HG03103 (cell line): ENCODE results near the gene FSTL4.

ENCODE experiments used
- ATAC-seq: cut with Tn5 transposase; IDR thresholded peaks from one replicate; pipeline ENCODE4 v1.9.1; 2021; ENCODE audit warnings: low read depth; ENCODE audit not compliant: unreplicated experiment

The FSTL4 gene

DNA sequence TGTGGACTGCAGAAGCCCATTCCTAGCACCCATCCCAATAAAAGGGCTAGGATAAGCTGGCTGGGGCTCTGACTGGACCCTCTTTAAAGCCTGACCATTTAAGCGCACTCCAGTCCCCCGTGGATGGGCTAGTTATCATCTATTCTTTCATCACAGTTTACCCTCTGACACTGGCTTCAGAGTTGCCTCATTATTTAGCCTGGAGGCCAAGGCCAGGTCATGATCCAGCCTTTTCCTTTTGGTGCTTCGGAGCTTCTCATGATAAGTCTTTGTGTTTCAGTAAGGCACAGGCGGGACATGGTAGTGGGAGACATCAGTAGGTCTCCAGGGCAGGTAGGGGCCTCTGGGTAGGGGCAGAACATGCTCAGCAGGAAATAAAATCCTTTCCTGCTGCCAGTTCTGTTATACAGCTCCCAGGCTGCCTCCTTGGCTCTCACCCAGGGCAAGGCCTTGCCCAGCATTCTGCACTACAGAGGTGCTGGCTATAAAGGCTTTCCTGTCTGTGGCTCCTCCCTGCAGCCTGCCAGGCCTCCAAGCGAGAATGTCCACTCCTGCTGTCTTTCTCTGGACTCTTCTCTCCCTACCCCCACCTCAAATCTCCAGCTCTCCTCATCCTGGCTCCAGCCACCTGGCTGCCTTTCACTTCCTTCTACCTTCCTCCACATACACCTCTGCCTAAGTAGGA, 128.8 kb downstream of the FSTL4 start:
- no peak for ATAC-seq

DNA sequence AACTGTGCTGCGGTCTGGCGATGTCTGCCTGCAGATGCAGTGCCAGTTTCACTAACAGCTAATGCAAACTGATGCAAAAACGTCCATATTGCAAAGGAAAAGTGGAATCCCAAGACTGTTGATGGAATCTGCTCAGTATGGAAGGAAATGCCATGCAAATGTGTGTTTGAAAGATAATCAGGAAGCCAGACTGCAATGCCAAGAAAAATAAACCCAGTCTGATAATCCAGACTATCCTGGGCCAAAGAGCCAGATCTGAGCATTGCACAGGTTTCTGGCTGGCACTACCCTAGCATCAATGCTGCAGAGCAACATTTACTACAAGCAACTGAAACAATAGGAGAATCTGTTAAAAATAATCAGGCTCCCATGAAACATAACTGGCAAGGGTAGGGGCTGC, 130.3 kb downstream of the FSTL4 start:
- no peak for ATAC-seq

- no peak for ATAC-seq
Measured at GRCh38 chr5:133480866-133481265, 131.5 kb downstream of the FSTL4 start.

GRCh38 chr5:133480366-133480765, 132.0 kb downstream of the FSTL4 start:
- ATAC-seq, result no peak

GRCh38 chr5:133478199-133478985, 133.9 kb downstream of the FSTL4 start:
- ATAC-seq, result no peak

GRCh38 chr5:133475986-133476385, 136.4 kb downstream of the FSTL4 start:
- ATAC-seq, result no peak

GRCh38 chr5:133474851-133475590, 137.3 kb downstream of the FSTL4 start:
- ATAC-seq, result no peak

- no peak for ATAC-seq
Measured at GRCh38 chr5:133473291-133473690, 139.1 kb downstream of the FSTL4 start.

DNA sequence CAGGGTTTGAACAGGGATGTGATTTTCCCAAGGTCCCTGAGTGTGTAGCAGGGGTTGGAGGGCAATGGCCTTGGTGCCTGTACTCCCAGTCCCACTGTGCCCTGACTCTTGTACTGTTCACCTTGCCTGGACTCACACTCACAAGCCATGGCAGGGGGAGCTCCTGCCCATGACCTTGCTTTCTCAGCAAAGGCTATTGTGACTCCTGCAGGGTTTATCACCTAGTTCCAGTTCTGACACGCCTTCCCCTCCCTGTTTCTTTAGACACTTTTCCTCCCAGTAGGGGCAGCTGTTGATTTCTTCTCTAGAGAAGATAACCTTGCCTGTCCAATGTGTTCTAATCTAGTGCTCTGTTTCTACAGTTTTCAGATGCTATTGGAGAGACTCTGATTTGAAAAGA, 139.5 kb downstream of the FSTL4 start:
- ATAC-seq, result no peak

DNA sequence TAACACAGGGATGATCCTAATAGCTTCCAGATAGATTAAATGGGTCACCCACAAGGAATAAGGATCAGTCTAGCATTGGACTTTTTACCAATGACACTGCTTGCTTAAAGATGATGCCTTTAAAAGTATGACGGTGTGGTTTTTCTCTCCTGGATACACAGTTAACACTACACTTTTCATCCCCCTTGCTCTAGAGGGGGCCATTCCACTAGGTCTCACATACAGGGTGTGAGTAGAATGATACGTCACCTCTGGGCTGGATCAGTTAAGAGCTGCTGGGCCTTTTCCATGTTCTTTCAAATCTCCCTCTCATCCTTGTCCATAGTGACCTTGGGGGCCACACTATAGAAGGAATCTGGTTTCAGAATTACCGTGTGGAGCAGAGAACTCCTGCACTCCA, 140.6 kb downstream of the FSTL4 start:
- no peak for ATAC-seq

DNA sequence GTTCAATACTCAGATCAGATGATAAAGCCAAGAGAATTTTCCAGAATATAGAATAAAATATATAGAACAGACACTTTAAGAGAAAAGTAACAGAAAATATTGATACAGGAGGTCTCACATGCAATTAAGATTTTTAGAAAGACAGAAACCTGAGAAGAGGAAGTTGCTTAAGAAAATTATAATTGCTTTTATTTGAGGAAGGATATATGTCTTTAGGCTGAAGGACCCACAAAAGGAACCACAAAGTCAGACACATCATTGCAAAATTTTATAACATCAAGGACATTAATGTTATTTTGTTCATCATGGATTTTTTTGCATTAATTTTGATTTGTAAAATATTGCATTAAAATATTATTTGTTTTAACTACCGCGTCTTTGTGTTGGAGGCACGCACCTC, 141.5 kb downstream of the FSTL4 start:
- no peak for ATAC-seq

DNA sequence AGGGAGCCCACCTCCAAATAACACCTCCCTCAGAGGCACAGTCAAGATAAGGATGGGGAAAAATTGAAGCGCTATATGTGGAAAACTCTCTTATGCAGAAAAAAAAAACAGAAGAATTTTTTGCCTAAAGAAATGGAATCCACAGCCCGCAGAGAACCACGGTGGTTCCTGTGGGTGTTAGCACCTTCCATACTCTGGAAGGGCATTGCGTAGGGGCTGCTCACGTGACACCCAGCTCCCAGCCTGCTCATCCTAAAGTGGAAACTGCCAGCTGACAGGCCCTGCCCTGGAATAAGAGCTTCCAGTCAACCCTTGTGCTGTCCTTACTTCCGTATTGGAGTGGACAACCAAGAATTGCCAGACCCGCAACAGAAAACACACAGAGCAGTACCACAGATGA, 142.5 kb downstream of the FSTL4 start:
- ATAC-seq, result no peak

DNA sequence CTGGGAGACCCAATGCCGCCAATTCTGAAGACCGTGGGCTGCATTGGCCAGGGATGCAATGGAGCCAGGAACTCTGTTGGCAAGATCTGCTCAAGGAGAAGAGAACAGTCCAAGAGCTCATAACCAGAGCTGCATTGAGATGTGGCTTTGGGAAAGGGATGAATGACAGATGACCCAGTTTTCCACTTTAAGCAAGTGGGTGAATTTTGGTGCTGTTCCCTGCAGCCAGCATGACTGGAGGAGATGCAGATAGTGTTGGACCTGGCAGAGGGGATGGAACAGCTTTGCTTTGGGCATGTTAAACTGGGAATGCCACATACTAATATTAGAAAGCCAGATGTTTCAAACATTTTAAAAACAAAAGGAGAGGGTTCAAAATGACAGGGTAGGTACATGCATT, 143.1 kb downstream of the FSTL4 start:
- ATAC-seq, result no peak

DNA sequence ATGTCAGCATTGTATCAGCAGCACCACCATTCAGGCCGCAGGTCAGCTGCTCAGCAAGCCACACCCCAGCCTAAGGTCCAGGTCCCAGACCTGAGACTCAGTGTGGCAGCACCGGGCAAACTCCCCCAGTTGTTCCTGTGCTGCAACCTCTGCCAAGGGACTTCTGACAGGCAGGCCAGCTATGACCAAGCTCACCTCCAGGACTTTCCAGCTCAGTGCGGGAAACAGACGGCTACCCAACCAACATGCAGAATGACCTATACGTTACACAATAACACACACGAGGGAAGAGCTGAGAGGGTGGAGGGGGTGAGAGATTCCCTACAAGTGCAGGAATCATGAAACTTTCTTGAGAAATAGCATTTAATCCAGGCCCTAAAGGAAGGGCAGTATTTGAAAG, 143.7 kb downstream of the FSTL4 start:
- ATAC-seq, result no peak

DNA sequence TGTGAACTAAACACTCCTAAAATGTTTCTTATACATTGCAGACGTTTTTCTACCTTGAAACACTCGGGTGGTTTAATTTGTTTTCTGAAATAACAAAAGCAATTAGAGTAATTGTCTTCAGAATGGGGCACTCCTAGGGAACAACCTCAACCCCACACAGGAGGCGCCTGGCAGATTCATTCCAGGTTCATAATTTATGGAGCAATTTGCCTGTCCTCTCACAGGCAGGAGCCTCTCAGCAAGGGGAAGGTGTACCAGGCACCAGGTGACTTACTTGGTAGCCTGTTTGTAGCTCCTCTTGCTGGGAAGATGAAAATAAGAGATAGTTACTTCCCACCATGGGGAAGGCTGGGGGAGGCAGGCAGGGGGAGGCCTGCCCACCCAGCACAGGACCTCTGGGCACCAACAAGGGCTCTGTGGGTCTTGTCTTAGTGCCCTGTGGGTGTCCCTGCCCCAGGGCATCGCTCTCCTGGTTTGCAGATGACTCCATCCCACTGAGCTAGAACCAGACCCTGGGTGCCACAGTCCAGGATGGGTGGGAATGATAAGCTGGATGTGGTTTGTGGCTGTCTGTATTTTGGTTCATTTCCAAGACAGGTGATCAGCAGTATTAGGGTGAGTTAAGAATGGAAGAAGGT, 144.4 kb downstream of the FSTL4 start:
- ATAC-seq, result no peak

DNA sequence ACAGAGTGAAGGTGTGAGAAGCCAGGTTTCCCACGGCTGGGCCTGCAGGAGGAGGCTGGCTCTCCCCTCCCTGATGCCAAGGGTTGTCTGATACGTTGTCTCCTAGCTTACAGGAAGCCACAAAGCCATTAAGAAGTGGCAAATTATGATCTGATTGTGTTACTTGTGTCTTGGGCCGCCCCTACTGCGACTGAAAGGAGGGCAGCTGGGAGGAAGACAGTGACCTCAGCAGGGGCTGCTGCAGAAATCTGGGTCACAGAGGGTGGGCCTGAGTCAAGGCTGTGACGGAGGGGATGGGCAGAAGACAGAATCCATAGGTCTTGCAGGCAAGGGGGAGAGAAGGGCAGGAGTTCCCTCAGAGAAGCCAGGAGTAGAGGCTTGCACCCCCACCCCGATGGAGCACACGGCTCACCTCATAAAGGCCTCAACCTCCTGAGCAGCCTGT, 145.0 kb downstream of the FSTL4 start:
- no peak for ATAC-seq

DNA sequence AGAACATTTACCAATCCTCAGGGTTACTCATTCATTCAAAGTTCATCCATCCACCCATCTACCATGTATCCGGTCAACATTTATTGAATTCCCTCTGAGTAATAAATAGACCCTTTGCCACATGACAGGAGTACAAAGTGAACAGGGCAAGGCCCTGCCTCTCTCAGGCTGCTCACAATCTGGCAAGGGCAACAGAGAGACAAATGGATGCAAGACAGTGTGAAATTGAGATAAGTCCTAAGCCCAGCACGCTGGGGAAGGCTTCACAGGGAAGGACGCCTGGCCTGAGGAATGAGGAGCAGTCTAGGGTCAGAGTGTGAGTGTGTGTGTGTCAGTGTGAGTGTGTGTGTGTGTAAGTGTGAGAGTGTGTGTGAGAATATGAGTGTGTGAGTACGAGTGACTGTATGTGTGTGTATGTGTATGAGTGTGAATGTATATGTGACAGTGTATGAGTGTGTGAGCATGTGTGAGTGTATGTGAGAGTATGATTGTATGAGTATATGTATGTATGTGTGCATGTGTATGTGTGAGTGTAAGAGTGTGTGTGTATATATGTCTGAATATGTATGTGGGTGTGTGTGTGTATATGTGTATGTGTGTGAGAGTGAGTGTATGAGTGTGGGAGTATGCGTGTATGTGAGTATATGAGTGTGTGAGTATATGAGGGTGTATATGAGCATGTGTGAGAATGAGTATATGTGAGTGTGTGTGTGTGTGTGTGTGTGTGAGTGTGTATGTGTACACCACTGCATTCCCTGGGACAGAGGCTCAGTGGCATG, 145.6 kb downstream of the FSTL4 start:
- ATAC-seq, result no peak

DNA sequence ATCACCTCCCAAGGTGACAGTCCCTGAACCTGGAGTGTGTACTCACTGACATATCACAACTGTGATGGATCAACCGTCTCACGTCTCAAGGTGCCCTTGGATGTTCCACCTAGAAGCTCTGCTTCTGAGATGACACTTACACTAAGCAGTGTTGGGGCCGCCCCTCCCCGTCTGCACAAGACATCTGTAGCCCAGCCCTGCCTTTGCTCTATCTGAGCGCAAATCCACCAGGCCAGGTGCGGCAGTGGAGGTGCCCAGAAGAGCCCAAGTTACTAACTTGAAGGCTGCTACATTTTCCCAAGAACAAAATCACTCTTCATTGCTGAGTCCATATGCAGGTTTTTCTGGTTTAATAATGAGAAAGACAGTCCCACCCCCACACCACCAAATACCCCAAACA, 148.3 kb downstream of the FSTL4 start:
- ATAC-seq, result no peak

DNA sequence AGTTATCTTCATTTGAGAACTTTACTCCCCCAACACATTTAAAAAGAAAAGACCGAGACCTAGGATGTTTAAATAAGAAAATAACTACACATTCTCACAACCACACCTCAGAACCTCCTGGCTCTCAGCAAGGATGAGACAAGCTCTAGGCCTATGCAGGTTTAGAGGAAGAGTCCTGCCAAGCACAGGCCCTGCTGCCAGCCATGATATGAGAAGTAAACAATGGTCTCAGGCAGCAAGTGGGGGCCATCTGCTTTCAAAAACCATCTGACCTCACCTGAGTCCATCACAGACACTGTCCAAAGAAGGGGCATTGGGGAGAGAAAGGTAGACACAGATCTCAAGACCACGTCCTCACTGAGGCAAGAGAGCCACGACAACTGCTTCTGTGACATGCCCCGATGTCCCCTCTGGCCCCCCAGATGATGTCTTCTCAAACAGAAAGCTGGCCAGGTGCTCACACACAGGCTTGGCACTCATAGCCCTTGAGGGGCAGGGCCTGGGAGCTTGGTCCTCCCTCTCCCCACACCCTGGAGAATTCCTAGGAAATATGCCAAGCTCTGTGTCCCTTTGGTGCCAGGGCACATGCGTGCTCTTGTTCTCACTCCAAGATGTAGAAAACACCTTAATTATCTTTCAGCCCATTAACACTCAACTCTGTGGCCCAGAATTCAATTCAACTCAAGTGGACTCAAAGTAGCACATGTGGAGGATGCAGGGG, 150.4 kb downstream of the FSTL4 start:
- ATAC-seq, result no peak
